RPMI7951 (cell line): ENCODE measurements around the gene IPP. TPM values are rescaled to one million over a fixed set of nuclear protein-coding genes. Genes with fewer than 3 reads are reported as not detected.

Experiments
- total RNA-seq: library from RNA; depleted of rRNA; stranded (reverse); fragments of >200 nt; shearing (Covaris generic); gene quantifications from 2 replicates; pipeline ENCODE4 v1.2.3, GENCODE V29; 2014; rRNA removed

The IPP gene
- total RNA-seq, 1 experiment from 2014 or later = 7.9 TPM

Other genes starting within 250 kb of the IPP start
- 948 and 962 TPM in 2 replicates for gene PRDX1, start 228.8 kb downstream of the IPP start, total RNA-seq
- 79.2 and 82.5 TPM in 2 replicates for gene AKR1A1, start 199.8 kb downstream of the IPP start, total RNA-seq
- gene NASP, start 166.6 kb downstream of the IPP start, total RNA-seq = 133 and 157 TPM in 2 replicates
- gene CCDC17, start 126.6 kb downstream of the IPP start, total RNA-seq = 0.20 and 0.36 TPM in 2 replicates
- gene GPBP1L1, start 64.1 kb downstream of the IPP start, total RNA-seq = 105 and 122 TPM in 2 replicates
- gene TMEM69, start 62.5 kb downstream of the IPP start, total RNA-seq = 40.5 and 49.0 TPM in 2 replicates
- 13.1 and 14.2 TPM in 2 replicates for gene MAST2, start 53.0 kb upstream of the IPP start, total RNA-seq